Osteocyte (in vitro differentiated cells): ENCODE data around the gene FAHD1. TPM values are rescaled to one million over a fixed set of nuclear protein-coding genes. Genes with fewer than 3 reads are reported as not detected.
A peak's percentile ranks its signal among the peaks of the same experiment; 100 is the strongest.

Source experiments
- DNase-seq: peaks from one replicate; pipeline ENCODE4 v3.0.0; 2021; ENCODE audit warnings: mixed read lengths; ENCODE audit not compliant: unreplicated experiment; ENCODE audit errors: extremely low spot score
- H3K27ac Mint-ChIP-seq: one replicate; pipeline ENCODE4 v1.8.0; 2021; ENCODE audit warnings: mild to moderate bottlenecking, mixed read lengths; ENCODE audit not compliant: unreplicated experiment
- H3K27me3 Mint-ChIP-seq: one replicate; pipeline ENCODE4 v1.8.0; 2021; ENCODE audit warnings: mixed read lengths; ENCODE audit not compliant: unreplicated experiment
- H3K36me3 Mint-ChIP-seq: one replicate; pipeline ENCODE4 v1.8.0; 2021; ENCODE audit warnings: mixed read lengths; ENCODE audit not compliant: unreplicated experiment
- H3K4me1 Mint-ChIP-seq: one replicate; pipeline ENCODE4 v1.8.0; 2021; ENCODE audit warnings: mixed read lengths; ENCODE audit not compliant: unreplicated experiment
- H3K4me3 Mint-ChIP-seq: one replicate; pipeline ENCODE4 v1.8.0; 2021; ENCODE audit warnings: mild to moderate bottlenecking, moderate library complexity, mixed read lengths; ENCODE audit not compliant: unreplicated experiment
- H3K9me3 Mint-ChIP-seq: one replicate; pipeline ENCODE4 v1.8.0; 2021; ENCODE audit warnings: mixed read lengths; ENCODE audit not compliant: unreplicated experiment
- CTCF ChIP-seq: fragments of 200-600 bp; sonication (generic); IDR thresholded peaks from 2 replicates; pipeline ENCODE4 v1.5.0; 2021; ENCODE audit warnings: antibody characterized with exemption, mild to moderate bottlenecking, moderate library complexity
- total RNA-seq: library from RNA; stranded (reverse); gene quantifications from 2 replicates; pipeline ENCODE4 v1.2.1, GENCODE V29; 2021

FAHD1 gene
- total RNA-seq, 1 donor from 2014 or later: 25.9 TPM

- Mint-ChIP-seq H3K4me1 (peaks cover 38% of the 10 kb centered on the region), H3K36me3 (peaks cover 8% of the 10 kb centered on the region), H3K4me3 (peak overlapping the region; percentile 70), H3K9me3 (no peaks in the 10 kb centered on the region), H3K27me3 (no peaks in the 10 kb centered on the region), H3K27ac (peak overlapping the region; percentile 27)
- TF ChIP-seq CTCF: no peak
- no peak for DNase-seq
These were observed 929 bp upstream of the FAHD1 start for GRCh38 chr16:1825864-1826690.

- peaks cover 40% of the 10 kb centered on the region for H3K4me1 Mint-ChIP-seq
These were observed 1.8 kb downstream of the FAHD1 start for GRCh38 chr16:1828645-1829410.

GRCh38 chr16:1830213-1830612, 3.2 kb downstream of the FAHD1 start:
- no peaks in the 10 kb centered on the region for H3K9me3 Mint-ChIP-seq
- peaks cover 30% of the 10 kb centered on the region for H3K4me1 Mint-ChIP-seq
- H3K27me3 Mint-ChIP-seq: no peaks in the 10 kb centered on the region
- no peak overlapping the region for H3K27ac Mint-ChIP-seq
- H3K36me3 Mint-ChIP-seq: peaks cover 11% of the 10 kb centered on the region
- no peak for DNase-seq
- no peak for TF ChIP-seq CTCF
- no peak overlapping the region for H3K4me3 Mint-ChIP-seq

More at GRCh38 chr16:1828645-1829410, 1.8 kb downstream of the FAHD1 start:
- no peaks in the 10 kb centered on the region for H3K9me3 Mint-ChIP-seq
- H3K27me3 Mint-ChIP-seq: no peaks in the 10 kb centered on the region
- no peak for DNase-seq
- no peak overlapping the region for H3K27ac Mint-ChIP-seq
- peaks cover 11% of the 10 kb centered on the region for H3K36me3 Mint-ChIP-seq
- TF ChIP-seq CTCF: no peak
- H3K4me3 Mint-ChIP-seq: peak overlapping the region; percentile 91

- DNase-seq: no peak
- Mint-ChIP-seq H3K27me3 (no peaks in the 10 kb centered on the region), H3K4me3 (no peak overlapping the region), H3K27ac (no peak overlapping the region), H3K9me3 (no peaks in the 10 kb centered on the region), H3K36me3 (peaks cover 11% of the 10 kb centered on the region), H3K4me1 (peaks cover 25% of the 10 kb centered on the region)
- TF ChIP-seq CTCF: no peak
These were observed 4.4 kb downstream of the FAHD1 start for GRCh38 chr16:1831186-1832075.
